Measurements from ENCODE around the gene GCKR.
"Not testable (repeated sequence)": the region's sequence is repeated elsewhere in the genome, so short reads cannot be mapped to it uniquely, and the experiment has no call there.

GCKR gene

DNA sequence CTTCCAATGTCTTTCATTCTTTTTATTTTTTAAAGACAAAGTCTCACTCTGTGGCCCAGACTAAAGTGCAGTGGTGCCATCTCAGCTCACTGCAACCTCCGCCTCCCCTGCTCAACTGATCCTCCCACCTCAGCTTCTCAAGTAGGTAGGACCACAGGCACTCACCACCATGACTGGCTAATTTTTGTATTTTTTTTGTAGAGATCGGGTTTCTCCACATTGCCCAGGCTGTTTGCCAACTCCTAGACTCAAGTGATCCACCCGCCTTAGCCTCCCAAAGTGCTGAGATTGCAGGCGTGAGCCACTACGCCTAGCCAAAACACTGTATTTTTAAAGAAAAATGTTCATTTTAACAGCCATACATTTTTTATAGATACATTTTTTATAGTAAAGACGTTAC lies 12.7 kb downstream of the GCKR start:
- peak; percentile 92 for DNase-seq

DNA sequence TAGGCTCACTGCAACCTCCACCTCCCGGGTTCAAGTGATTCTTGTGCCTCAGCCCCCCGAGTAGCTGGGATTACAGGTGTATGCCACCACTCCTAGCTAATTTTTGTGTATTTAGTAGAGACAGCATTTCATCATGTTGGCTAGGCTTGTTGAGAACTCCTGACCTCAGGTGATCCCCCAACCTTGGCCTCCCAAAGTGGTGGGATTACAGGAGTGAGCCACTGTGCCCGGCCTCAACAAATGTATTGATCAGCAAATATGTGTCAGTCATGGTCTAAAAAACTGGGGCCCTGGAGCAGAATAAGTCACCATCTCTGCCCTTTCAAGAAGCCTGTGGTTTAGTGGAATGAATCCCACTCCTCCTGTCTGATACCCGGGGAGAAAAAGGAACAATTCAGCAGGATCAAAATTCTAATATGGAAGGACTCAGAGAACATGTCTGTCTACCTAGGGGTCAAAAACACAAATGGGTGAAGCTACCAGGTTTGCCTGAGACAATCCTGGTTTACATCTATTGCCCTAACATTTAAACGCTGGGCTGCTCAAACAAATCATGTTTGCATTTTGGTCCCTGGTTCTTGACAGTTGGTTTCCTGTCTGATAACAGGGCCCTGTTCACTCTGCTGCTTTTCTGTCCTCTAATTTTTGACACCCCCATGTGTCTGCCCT lies 21.6 kb downstream of the GCKR start:
- DNase-seq: no peak

DNA sequence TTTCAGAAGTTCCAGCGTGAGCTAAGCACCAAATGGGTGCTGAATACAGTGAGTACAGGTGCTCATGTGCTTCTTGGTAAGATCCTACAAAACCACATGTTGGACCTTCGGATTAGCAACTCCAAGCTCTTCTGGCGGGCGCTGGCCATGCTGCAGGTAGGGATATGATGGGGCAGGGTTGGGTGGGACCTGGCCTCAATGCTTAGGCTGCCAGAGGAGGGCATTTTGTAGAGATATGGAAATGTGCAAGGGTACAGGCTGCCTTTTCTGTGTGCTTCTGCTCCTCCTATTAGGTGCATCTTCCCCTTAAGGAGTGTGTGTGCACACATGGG lies 22.1 kb downstream of the GCKR start:
- no peak for DNase-seq

DNA sequence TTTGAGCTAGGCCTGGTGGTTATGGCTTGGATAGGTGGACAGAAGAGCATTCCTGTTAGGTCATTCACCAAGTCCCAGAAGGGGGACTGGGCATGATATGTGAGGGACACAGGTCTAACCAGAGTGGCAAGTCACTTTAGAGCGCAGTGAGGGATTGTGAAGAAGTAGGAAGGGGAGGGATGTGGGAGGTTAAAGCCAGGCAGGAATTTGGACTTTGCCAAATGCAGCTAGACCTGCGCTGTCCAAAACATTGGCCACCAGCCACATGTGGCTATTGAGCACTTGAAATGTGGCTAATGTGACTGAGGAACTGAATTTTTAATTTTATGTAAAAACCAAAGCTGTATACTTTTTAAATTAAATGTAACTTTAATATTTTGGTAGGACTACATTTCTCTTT lies 23.7 kb downstream of the GCKR start:
- DNase-seq: no peak

DNA sequence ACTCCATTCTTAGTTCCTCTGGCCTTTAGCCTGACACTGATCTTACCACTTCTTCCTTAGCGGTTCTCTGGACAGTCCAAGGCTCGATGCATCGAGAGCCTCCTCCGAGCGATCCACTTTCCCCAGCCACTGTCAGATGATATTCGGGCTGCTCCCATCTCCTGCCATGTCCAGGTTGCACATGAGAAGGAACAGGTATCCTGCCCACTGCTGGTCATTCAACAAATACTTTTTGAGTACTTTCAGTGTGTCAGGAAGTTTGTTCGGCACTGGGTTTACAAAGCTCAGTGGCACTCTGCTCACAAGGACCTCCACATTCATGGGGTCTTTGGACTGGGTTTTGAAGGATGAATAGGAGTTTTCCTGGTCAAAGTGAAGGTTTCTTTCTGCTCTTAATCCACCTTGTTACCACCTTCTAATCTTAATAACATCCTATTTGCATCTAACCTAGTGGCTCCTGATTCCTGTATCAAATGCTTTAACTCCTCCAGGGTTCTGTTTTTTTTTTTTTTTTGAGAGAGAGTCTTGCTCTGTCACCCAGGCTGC lies 25.8 kb downstream of the GCKR start:
- DNase-seq: no peak

DNA sequence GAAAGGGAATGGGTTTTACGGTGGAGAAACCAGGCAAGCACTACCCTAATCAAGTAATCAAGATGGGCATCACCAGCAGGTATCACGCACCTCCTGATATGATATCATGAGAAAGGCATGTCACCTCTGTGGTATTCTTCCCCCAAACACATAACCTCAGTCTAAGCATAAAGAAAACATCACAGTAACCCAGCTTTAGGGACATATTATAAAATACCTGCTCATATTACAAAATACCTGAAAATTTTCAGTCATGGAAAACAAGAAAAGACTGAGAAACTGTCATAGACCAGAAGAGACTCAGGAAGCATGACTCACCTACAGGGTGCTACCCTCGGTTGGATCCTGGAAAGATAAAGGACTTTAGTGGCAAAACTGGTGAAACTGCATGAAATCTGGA lies 30.5 kb downstream of the GCKR start:
- no peak for DNase-seq

DNA sequence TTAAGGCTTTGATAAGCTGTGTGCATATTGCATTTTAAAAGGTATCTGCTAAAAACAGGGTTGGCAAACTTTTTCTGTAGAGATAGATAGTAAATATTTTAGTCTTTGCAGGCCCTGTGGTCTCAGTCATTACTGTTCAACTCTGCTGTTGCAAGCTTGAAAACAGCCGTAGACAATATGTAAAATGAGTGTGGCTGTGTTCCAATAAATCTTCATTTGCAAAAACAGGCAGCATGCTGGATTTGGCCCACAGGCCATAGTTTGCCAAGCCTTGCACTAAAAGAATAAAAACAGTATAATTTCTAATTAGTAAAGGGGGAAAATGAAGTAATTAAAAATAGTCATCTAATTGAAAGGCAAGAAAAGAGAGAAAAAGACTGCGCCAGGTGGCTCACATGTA lies 35.3 kb downstream of the GCKR start:
- DNase-seq: no peak

DNA sequence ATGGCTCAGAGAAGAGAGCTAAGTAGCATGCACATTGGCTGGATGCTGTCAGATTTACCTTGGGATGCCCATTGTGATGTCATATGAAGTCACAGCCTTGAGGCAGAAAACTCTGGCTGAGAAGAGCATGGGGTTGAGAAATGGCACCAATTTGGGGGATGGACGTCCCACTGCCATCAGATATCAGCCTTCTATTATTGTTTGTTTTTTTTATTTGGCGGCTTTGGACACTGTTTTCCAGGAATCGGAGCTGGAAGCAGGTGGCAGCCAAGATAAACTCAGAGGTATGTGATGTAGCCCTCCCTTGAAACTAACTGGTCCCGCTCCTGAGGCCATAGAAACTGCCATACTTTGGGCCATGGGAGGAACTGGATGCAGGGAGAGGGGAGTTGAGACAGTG lies 40.6 kb downstream of the GCKR start:
- DNase-seq: no peak

DNA sequence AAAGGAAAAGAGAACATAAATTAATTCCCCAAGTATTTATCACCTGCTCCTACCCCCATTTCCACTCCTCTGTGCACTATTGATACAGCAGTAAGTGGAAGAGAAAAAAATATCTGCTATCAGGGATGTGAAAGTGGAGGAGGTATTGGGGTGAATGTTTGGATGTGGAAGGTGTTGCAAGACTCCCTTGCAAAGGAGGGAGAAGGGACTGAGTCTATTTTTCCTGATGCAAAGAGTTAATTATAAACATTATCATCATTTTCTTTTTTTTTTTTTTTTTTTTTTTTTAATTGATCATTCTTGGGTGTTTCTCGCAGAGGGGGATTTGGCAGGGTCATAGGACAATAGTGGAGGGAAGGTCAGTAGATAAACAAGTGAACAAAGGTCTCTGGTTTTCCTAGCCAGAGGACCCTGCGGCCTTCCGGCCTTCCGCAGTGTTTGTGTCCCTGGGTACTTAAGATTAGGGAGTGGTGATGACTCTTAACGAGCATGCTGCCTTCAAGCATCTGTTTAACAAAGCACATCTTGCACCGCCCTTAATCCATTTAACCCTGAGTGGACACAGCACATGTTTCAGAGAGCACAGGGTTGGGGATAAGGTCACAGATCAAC lies 42.3 kb downstream of the GCKR start:
- DNase-seq: not testable (repeated sequence)

DNA sequence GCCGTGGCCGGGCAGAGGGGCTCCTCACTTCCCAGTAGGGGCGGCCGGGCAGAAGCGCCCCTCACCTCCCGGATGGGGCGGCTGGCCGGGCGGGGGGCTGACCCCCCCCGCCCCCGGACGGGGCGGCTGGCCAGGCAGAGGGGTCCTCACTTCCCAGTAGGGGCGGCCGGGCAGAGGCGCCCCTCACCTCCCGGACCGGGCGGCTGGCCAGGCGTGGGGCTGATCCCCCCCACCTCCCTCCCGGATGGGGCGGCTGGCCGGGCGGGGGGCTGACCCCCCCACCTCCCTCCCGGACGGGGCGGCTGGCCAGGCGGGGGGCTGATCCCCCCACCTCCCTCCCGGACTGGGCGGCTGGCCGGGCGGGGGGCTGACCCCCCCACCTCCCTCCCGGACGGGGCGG lies 43.0 kb downstream of the GCKR start:
- not testable (repeated sequence) for DNase-seq

DNA sequence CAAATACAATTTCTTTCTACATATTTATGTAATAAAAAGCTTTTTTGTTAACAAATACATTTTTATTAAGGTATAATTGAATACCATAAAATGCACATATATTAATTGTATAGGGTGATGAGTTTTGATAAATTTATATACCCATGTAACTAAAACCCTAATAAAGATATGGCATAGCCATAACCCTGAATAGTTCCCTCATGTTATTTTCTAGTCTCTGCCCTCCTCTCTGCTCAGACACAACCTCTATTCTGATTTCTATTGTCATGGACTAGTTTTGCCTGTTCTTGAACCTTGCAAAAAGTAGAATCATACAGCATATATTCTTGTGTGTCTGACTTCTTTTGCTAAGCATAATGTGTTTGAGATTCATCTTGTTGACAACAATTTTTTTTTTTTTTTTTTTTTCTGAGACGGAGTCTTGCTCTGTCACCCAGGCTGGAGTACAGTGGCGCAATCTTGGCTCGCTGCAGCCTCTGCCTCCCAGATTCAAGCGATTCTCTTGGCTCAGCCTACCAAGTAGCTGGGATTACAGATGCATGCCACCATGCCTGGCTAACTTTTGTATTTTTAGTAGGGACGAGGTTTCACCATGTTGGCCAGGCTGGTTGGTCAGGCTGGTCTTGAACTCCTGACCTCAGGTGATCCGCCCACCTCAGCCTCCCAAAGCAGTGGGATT lies 47.6 kb downstream of the GCKR start:
- DNase-seq: no peak

DNA sequence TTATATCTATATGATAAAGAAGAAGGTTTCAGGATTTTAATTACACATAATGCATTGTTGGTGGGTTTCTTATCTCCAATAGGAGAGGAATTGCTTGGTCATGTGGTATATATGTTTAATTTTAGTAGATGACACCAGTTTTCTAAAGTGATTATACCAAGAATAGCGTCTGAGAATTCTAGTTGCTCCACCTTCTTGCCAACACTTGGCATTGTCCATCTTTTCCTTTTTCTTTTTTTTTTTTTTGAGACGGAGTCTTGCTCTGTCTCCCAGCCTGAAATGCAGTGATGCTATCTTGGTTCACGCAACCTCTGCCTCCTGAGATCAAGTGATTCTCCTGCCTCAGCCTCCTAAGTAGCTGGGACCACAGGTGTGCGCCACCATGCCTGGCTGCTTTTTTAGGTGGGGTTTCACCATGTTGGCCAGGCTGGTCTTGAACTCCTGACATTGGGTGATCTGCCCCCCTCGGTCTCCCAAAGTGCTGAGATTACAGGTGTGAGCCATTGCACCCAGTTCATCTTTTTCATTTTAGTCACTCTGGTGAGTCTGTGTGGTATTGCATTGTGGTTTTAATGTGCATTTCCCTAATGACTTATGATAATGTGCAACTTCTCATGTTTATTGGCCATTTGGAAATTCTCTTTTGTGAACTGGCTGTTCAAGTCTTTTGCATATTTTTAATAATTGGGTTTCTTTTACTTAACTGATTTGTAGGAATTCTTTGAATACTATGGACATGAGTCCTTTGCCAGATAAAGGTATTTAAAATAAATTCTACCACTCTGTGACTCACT lies 48.9 kb downstream of the GCKR start:
- no peak for DNase-seq

DNA sequence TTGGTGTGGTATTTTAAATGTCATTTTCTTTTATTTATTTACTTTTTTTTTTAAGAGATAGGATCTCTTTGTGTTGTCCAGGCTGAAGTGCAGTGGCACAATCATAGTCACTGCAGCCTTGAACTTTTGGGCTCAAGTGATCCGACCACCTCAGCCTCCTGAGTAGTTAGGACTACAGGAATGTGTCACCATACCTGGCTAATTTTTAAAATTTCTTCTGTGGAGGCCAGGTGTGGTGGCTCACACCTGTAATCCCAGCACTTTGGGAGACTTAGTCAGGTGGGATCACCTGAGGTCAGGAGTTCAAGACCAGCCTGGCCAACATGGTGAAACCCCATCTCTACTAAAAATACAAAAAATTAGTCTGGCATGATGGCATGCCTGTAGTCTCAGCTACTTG lies 52.7 kb downstream of the GCKR start:
- no peak for DNase-seq

DNA sequence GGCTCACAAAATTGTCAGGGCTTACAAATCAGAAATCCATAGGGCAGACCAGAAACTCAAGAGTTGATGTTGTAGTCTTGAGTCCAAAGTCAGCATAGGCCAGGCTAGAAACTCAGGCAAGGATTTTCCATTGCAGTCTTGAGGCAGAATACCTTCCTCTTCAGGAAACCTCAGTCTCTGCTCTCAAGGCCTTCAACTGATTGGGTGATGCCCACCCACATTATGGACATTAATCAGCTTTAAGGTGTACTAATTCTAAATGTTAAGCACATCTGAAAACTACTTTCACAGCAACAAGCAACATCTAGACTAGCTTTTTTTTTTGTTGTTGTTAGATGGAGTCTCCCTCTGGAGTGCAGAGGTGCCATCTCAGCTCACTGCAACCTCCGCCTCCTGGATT lies 54.9 kb downstream of the GCKR start:
- DNase-seq: no peak

DNA sequence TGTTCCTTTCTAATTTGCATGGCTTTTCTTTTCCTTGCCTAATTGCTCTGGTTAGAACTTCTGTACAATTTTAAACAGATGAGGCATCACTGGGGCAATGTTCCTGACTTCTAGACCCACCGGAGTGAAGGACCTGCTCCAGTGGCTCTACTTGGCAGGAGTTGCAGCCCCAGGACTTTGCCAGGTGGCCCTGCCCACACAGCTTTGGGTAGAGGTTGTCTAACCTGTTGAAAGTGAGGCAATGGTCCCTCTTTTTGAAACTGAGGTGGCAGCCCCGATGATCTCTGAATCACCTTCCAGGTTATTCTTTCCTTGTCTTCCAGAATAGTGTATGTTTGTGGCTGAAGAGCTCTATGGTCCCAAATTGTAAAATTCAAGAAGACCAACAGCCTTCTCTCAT lies 56.3 kb downstream of the GCKR start:
- no peak for DNase-seq

DNA sequence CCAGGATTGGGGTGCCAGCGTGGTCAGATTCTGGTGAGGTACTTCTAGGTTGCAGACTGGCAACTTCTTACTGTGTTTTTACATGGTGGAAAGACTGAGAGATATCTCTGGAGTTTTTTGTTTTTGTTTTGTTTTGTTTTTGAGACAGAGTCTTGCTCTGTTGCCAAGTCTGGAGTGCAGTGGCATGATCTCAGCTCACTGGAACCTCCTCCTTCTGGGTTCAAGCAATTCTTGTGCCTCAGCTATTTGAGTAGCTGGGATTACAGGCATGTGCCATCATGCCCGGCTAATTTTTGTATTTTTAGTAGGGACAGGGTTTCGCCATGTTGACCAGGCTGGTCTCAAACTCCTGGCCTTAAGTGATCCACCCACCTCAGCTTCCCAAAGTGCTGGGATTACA lies 57.8 kb downstream of the GCKR start:
- not testable (repeated sequence) for DNase-seq

DNA sequence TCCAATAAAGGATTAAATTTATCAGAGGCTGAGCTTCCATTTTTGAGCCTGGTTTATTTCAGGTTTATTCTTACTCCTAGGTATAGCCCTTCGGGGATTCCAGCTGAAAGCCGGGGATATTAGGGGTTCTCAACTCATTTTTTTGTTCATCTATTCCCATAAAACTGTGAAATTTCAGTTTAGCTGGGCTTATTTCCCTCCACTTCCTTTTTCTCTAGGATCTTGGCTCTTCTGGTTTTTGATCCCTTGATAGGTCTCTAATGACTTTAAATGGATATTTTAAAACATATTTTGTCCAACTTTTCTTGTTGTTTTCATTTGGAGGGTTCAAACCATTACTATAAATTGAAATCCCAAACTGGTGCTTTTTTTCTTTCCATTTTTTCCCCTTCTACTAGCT lies 62.6 kb downstream of the GCKR start:
- DNase-seq: no peak

DNA sequence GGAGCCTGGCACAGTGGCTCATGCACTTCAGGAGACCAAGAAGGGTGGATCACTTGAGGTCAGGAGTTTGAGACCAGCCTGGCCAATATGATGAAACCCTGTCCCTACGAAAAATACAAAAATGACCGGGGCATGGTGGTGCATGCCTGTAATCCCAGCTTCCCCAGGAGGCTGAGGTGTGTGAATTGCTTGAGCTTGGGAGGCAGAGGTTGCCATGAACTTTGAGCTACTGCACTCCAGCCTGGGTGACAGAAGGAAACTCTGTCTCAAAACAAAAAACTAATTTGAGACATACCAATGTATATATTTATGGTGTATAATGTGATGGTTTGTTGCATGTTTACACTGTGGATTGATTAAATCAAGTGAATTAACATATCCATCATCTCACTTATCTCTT lies 64.4 kb downstream of the GCKR start:
- no peak for DNase-seq

DNA sequence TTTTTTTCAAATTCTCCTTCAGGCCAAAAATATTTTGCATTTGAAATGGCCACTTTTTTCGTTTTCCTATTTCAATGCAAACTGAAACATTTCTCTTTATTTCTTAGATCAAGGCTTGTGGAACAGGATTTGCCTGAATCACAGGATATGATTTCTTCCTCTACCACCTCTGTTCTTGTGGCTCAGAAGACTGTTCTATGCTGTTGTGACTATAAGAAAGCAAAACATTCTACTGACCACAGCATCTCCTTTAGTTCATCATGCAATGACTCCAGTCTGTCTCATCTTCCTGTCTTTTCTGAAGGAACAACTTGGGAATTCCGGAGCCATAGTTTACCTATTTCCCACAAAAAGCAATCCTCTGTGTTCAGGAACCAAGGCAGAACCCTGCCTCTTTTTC lies 70.0 kb downstream of the GCKR start:
- no peak for DNase-seq

DNA sequence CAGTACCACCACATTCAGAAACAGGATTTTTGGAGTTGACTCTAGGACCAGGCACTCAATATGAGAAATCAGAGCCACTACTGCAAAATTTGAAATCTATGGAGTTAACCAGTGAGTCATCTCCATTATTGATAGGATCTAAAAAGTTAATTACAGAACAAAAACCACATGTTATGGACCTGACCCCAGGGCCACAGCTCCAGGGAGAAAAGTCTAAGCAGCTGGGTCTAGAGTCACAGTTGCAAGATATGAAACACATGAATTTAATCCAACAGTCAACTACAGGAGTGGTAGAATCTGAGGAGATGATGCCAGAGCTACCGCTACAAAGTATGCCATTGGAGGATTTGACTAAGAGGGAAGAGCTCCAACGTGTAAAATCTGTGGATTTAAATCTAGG lies 72.8 kb downstream of the GCKR start:
- DNase-seq: no peak

DNA sequence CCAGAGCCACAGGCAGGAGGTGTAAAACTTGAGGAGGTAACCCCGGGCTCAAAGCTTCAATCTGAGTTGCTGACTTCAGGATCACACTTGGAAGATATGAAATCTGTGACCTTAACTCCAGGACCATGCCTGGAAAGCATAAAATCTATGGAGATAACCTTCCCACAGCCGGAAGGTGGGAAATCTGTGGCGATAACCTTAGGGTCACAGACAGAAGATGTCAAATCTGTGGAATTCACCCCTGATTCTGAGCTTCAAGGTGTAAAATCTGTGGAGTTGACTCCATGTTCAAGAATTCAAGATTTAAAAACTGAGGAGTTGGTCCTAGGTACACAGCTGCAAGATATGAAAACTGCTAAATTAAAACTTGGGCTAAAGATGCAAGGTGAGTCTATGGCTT lies 74.6 kb downstream of the GCKR start:
- DNase-seq: no peak

DNA sequence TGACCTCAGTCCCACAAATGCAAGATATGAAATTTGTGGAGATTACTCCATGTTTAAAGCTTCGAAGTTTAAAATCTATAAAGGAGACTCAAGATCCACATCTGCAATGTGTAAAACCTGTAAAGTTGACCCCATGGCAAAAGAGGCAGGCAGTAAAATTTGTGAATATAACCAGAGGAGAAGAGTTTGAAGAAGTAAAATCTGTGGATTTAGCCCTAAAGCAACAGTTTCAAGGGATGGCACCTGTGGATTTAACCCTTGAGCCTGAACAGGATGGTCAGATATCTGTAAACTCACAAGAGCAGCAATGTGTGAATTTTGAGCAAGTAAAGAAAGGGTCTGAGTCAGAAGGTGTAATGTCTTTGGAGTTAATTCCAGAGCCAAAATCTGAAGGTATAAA lies 75.0 kb downstream of the GCKR start:
- no peak for DNase-seq

DNA sequence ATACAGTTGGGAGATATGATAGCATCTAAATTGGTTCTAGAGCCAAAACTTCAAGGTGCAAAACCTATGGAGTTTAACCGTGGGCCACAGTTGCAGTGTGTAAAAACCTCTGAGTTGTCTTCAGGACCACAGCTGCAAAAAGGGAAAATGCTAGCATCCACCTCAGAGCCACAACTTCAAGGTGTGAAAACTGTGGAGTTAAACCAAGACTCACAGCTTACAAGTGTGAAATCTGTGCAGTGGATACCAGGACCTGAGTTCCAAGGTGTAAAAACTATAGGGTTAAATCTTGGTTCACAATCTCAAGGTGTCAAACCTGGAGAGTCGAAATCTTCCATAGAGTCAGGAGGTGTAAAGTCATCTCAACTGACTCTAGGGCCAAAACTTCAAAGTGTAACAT lies 75.8 kb downstream of the GCKR start:
- DNase-seq: no peak

DNA sequence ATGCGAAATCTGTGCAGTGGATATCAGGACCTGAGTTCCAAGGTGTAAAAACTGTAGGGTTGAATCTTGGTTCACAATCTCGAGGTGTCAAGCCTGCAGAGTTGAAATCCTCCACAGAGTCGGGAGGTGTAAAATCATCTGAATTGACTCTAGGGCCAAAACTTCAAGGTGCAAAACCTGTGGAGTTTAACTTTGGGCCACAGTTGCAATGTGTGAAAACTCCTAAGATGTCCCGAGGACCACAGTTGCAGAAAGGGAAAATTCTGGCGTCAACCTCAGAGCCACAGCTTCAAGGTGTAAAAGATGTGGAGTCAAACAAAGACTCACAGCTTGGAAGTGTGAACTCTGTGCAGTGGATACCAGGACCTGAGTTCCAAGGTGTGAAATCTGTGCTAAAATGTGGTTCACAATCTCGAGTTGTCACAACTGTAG lies 76.4 kb downstream of the GCKR start:
- no peak for DNase-seq

All from DMS79 treated with DMSO at 0.1 percent for 48 hours (cell line).